GM03348 (cell line): ENCODE measurements around the gene HK1.
A peak's percentile ranks its signal among the peaks of the same experiment; 100 is the strongest.
"Not testable (repeated sequence)": the region's sequence is repeated elsewhere in the genome, so short reads cannot be mapped to it uniquely, and the experiment has no call there.

Experiments
- DNase-seq: peaks from one replicate; pipeline ENCODE4 v3.0.0; 2012; ENCODE audit warnings: low spot score

The HK1 gene

DNA sequence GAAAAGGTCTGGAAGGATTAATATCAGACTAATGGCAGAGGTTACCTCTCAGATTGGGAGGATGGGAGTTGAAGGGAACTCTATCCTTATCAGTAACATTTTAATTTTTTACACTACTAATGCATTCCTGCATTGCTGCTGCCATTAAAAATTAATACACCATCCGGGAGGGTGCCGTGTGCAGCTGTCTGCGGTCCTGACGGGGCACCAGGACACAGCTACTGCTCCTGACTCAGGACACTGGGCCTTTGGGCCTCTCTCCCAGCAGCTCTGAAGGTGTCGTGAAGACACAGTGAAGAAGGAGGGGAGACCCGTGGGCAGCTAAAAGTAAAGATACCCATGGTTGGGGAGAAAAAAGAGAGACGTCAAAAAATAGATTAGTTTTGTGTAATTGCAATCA, 23.4 kb upstream of the HK1 start:
- DNase-seq = no peak

GRCh38 chr10:69259547-69260243, 18.6 kb upstream of the HK1 start:
- DNase-seq = no peak

DNA sequence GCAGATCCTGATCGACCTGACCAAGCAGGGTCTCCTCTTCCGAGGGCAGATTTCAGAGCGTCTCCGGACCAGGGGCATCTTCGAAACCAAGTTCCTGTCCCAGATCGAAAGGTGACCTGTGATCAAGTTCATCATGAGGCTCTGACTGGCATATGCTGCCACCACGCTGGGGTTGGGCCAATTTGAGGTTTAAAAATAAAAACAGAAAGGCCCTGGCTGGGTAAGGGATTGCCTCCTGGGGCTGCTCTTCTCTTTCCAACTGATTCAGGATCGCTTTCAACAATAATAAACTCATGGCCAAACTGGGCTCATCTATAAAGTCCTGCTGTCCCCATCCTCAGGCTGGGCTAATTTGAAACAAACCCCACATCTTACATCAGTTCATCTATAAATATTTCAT, 17.1 kb upstream of the HK1 start:
- DNase-seq = no peak

GRCh38 chr10:69262292-69262751, 16.0 kb upstream of the HK1 start:
- no peak for DNase-seq

DNA sequence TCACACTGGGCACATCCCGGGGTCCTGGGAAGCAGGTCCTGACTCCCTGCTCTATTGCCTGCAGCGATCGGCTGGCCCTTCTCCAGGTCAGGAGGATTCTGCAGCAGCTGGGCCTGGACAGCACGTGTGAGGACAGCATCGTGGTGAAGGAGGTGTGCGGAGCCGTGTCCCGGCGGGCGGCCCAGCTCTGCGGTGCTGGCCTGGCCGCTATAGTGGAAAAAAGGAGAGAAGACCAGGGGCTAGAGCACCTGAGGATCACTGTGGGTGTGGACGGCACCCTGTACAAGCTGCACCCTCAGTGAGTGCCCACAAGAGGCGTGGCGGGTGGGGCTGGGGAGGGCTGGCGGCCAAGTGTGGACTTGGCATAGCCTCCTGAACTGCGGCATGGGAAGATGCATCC, 12.8 kb upstream of the HK1 start:
- DNase-seq = no peak

DNA sequence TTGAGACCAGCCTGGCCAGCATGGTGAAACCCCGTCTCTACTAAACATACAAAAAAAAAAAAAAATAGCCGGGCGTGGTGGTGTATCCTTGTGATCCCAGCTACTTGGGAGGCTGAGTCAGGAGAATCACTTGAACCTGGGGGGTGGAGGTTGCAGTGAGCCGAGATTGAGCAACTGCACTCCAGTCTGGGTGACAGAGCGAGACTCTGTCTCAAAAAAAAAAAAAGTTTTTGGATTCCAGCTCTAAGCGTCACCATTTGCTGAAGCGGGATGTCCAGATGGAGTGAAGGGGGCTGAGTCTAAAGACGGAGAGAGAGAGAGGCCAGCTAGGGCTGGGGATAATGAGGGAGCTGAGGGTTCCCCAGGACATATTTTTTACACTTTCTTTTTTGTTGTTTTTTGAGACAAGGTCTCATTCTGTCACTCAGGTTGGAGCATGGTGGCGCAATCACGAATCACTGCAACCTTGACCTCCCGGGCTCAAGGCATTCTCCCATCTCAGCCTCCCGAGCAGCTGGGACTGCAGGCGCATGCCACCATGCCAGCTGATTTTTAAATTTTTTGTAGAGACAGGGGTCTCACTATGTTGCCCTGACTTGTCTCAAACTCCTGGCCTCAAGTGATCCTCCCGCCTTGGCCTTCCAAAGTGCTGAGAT, 9.4 kb upstream of the HK1 start:
- peak; percentile 43 for DNase-seq

GRCh38 chr10:69269761-69270160, 8.5 kb upstream of the HK1 start:
- peak; percentile 46 for DNase-seq

DNA sequence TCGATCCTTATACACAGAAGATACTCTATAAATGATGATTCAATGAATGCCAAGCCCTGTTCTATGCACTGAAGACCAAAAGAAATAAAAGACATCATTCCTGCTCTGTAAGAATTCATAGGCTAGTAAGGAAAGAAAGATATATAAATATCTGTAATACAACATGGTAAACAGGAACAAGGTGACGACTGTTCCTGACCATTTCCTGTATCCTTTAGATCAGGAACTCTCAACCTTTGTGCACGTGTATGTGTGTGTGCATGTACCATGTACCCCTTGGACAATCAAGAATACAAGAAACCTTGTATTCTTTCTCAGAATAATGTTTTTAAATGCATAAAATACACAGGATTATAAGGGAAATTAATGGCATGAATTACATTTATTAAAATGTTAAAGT, 7.3 kb upstream of the HK1 start:
- no peak for DNase-seq

DNA sequence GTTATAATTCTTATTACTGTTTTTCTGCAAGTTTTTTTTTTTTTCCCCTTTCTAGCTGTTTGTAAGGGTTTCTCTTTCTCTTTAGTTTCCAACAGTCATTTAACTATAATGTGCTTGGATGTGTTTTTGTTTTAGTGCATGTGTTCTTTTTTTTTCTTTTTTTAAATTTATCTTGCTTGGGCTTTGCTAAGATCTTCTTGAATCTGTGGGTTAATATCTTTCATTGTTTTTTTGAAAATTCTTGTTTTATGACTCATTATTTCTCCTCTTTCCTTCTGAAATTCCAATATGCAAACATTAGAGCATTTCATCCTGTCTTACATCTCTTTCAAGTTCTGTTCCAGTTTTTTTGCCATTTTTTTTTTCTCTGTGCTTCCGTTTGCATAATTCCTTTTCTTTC, 5.7 kb upstream of the HK1 start:
- no peak for DNase-seq

GRCh38 chr10:69275444-69275843, 2.9 kb upstream of the HK1 start:
- DNase-seq = no peak

GRCh38 chr10:69276503-69276902, 1.8 kb upstream of the HK1 start:
- no peak for DNase-seq

GRCh38 chr10:69279110-69279509, 814 bp downstream of the HK1 start:
- DNase-seq = no peak

DNA sequence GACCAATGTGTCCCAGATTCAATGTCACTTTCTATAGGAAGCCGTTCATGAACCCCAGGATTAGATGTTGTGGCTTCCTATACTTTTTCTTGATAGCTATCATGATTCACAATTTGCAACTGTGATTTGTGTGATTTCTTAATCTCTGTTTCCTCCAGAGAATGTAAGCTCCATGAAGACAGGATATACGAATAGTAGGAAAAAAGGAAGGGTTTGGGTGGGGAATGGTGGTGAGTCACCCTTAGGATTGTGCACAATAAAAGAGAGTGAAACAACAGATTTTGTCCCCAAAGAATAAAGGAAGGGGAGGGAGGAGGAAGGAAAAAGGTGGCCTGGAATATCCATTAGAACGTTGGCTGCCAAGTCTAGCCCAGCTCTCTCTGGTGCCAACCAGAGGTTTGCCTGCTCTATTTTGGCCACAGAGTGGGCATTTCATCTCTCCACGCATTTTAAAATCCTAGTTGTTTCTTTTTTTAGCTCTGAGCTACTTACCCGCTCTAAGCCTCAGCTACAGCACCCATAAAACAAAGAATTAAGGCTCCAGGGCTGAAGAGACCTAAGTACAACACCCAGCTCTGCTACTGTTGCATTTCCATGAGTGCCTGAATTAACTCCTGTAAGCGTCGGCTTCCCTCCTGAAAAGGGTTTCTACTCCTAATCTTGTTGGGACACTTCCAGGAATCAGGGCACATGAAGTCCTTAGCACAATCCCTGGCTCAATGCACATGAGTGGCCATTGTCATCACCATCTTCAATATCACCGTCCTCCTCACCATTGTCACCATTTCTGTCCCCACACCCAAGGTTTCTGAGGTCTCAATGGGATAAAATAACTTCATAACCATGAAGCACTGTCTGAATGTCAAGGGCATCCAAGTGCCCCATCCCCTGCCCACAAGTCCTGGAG, 3.5 kb downstream of the HK1 start:
- DNase-seq = no peak

- DNase-seq = not testable (repeated sequence)
These were observed 6.1 kb downstream of the HK1 start for GRCh38 chr10:69284402-69284801.

DNA sequence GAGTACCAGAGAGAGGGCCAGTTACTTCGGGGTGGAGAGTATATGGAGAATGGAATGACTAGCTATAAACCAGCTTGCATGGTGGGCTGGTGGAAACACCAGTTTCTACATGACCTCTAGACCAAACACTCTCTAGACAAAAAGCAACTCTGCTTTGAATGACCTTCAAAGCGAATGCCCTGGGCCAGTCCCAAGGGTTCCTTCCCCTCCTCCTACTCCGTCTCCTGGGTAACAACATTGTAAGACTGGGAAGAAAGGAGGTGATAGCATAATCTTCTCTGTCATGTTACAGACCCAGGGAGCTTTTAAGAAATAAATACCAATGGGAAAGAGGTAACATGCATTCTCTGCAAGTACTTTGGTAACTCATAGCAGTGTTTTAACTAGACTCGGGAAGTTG, 7.4 kb downstream of the HK1 start:
- no peak for DNase-seq

DNA sequence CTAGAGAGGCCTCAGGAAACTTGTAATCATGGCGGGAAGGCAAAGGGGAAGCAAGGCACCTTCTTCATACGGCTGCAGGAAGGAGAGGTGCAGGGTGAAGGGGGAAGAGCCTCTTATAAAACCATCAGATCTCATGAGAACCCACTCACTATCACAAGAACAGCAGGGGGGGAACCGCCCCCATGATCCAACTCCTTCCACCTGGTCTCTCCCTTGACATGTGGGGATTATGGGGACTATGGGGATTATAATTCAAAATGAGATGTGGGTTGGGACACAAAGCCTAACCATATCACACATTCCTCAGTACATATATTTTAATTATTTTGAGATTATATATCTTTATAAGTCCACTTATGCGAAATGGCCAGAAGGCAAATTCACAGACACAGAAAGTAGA, 8.9 kb downstream of the HK1 start:
- DNase-seq = no peak

DNA sequence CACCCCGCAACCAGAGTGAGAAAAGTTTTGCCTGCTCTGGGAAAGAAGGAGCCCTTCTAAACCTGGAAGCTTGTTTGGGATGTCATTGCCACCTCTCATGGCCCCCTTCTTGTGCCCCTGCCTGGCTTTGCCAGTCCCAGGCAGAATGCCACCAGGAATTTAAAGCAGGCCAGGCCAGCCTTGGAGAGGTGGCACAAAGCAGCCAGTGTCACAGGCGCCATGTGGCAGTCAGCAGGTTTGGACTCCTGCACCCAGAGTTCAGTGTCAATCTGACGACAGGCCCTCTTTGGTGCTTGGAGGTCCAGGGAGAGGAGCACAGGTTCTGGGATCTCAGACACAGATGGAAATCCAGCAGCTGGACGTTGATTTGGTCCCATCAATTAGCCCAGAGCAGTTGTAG, 12.7 kb downstream of the HK1 start:
- no peak for DNase-seq

GRCh38 chr10:69292459-69292858, 14.2 kb downstream of the HK1 start:
- no peak for DNase-seq

- no peak for DNase-seq
These were observed 16.8 kb downstream of the HK1 start for GRCh38 chr10:69295027-69295636.

DNA sequence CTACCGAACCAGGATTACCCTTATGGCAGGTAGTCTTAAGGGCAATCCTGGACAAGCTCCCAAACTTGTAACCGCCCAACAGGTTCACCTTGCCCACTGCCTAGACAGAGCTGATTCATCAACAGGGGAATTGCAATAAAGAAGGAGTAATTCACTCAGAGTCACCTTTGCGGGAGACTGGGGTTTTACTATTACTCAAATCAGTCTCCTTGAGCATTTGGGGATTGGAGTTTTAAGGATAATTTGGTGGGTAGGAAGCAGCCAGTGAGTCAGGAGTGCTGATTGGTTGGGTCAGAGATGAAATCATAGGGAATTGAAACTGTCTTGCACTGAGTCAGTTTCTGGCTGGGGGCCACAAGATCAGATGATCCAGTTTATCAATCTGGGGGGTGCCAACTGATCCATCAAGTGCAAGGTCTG, 25.3 kb downstream of the HK1 start:
- DNase-seq = no peak

GRCh38 chr10:69306421-69306820, 28.1 kb downstream of the HK1 start:
- DNase-seq = no peak

DNA sequence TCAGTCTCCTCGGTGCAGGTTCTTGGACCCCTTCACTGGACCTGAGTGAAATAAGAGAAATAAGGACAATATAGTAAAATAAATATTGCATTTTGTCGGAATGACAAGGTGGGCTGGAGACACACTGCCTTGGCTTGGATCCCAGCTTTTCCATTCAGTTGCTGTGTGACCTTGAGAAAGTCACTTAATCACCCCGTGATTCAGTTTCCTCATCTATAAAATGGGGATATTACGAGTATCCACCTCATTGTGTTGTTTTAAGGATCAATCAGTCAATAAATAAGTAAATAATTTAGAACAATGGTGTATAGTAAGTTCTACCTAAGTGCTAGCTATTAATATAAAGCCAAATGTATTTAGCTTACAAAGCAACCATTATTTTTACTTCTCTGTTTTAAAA, 29.1 kb downstream of the HK1 start:
- no peak for DNase-seq
